Endothelial cell of umbilical vein (primary cell): ENCODE results near the gene PIM2. TPM values are rescaled to one million over a fixed set of nuclear protein-coding genes. Genes with fewer than 3 reads are reported as not detected.

ENCODE experiments used
- BruUV-seq: library from RNA; stranded (reverse); fragments of 400-500 nt; replicated peaks from 2 replicates; lab custom pipeline; 2021; lab: Mats Ljungman, UMichigan
- CTCF ChIA-PET: fragments of 300-600, 350-600 bp; sonication (Branson Sonifier 250); formaldehyde crosslinking; loops from one replicate; lab custom pipeline; 2021; ENCODE audit warnings: antibody characterized with exemption, inconsistent platforms; lab: Charles Lee
- POLR2A ChIA-PET: fragments of 300-600, 350-600 bp; sonication (Branson Sonifier 250); formaldehyde crosslinking; loops from one replicate; lab custom pipeline; 2021; ENCODE audit warnings: antibody characterized with exemption, inconsistent platforms; lab: Charles Lee
- DNase-seq: peaks from one replicate; pipeline ENCODE4 v3.0.0-alpha.2; 2011; ENCODE audit warnings: low read depth, low spot score
- FAIRE-seq: peaks from 2 replicates; lab custom pipeline; 2011; peaks lifted over from hg19 to GRCh38; lab: Jason Lieb, UNC
- H2AFZ ChIP-seq: 2 replicates; pipeline ENCODE4 v1.6.0; 2012; ENCODE audit warnings: low read depth, low read length, control low read depth, inconsistent platforms
- H3K27ac ChIP-seq: 2 replicates; pipeline ENCODE4 v1.5.1; 2011; ENCODE audit warnings: low read depth, mild to moderate bottlenecking, control low read depth, low read length, moderate library complexity; ENCODE audit not compliant: insufficient read depth
- H3K27me3 ChIP-seq, 2 experiments: 2 replicates each; pipeline versions ENCODE4 v1.6.0 to v1.6.1; 2011; ENCODE audit warnings: low read length in 2 of 2, mixed read lengths in 1 of 2; ENCODE audit not compliant: control insufficient read depth in 2 of 2, insufficient read depth in 2 of 2
- H3K36me3 ChIP-seq, 2 experiments: 2 replicates in 1 of 2; 3 replicates in 1 of 2; pipeline ENCODE4 v1.5.1; 2011; ENCODE audit warnings: low read length in 2 of 2, mild to moderate bottlenecking in 1 of 2, moderate library complexity in 1 of 2; ENCODE audit not compliant: control insufficient read depth in 2 of 2, insufficient read depth in 2 of 2; ENCODE audit errors: extremely low read depth in 1 of 2
- H3K4me1 ChIP-seq: 3 replicates; pipeline ENCODE4 v1.5.1; 2011; ENCODE audit warnings: mild to moderate bottlenecking, low read length; ENCODE audit not compliant: control insufficient read depth, insufficient read depth; ENCODE audit errors: extremely low read depth
- H3K4me2 ChIP-seq: 2 replicates; pipeline ENCODE4 v1.6.1; 2011; ENCODE audit warnings: low read length, control low read depth, mixed read lengths; ENCODE audit not compliant: insufficient read depth
- H3K4me3 ChIP-seq, 3 experiments: fragments of 200-600 bp in 1 of 3; sonication (generic), shearing (Covaris generic) in 1 of 3; replicated peaks in 1 of 3; 2 replicates each; pipeline ENCODE4 v1.5.1; 2011 to 2016; ENCODE audit warnings: control low read depth in 3 of 3, low read length in 3 of 3, mild to moderate bottlenecking in 2 of 3, inconsistent platforms in 1 of 3, low read depth in 1 of 3, moderate library complexity in 1 of 3; ENCODE audit not compliant: insufficient read depth in 1 of 3
- H3K79me2 ChIP-seq: 2 replicates; pipeline ENCODE4 v1.6.0; 2012; ENCODE audit warnings: low read length, inconsistent platforms; ENCODE audit not compliant: control insufficient read depth, insufficient read depth
- H3K9ac ChIP-seq: replicated peaks from 2 replicates; pipeline ENCODE3; 2011; ENCODE audit warnings: low read length, control low read depth; ENCODE audit not compliant: insufficient read depth; ENCODE audit errors: extremely low read depth
- H3K9me1 ChIP-seq: replicated peaks from 3 replicates; pipeline ENCODE4 v1.6.0; 2011; ENCODE audit warnings: mild to moderate bottlenecking, low read length; ENCODE audit not compliant: control insufficient read depth, insufficient read depth; ENCODE audit errors: extremely low read depth
- H3K9me3 ChIP-seq: replicated peaks from 2 replicates; pipeline ENCODE4 v1.5.1; 2012; ENCODE audit warnings: low read length, inconsistent platforms; ENCODE audit not compliant: control insufficient read depth, insufficient read depth
- H4K20me1 ChIP-seq: replicated peaks from 2 replicates; pipeline ENCODE3; 2011; ENCODE audit warnings: mild to moderate bottlenecking, low read length; ENCODE audit not compliant: control insufficient read depth, insufficient read depth; ENCODE audit errors: extremely low read depth
- EZH2 ChIP-seq: IDR thresholded peaks from 2 replicates; pipeline ENCODE4 v1.6.1; 2012; ENCODE audit warnings: borderline replicate concordance, low read depth, mild to moderate bottlenecking, moderate library complexity, low read length, inconsistent platforms; ENCODE audit not compliant: severe bottlenecking
- FOS ChIP-seq: IDR thresholded peaks from 2 replicates; pipeline ENCODE4 v1.6.1; 2011; ENCODE audit warnings: mild to moderate bottlenecking, low read length, moderate library complexity, borderline replicate concordance; ENCODE audit not compliant: insufficient read depth
- GATA2 ChIP-seq: IDR thresholded peaks from 2 replicates; pipeline ENCODE4 v1.7.0; 2011; ENCODE audit warnings: low read depth, mild to moderate bottlenecking, moderate library complexity, mixed read lengths, low read length; ENCODE audit not compliant: insufficient read length, insufficient read depth
- JUN ChIP-seq: IDR thresholded peaks from 2 replicates; pipeline ENCODE4 v1.6.1; 2011; ENCODE audit warnings: borderline replicate concordance, low read depth; ENCODE audit not compliant: insufficient read length, insufficient read depth
- MYC ChIP-seq: IDR thresholded peaks from one replicate; pipeline ENCODE4 v1.6.1; 2011; ENCODE audit warnings: mild to moderate bottlenecking, low read depth, low read length
- POLR2A ChIP-seq: IDR thresholded peaks from 2 replicates; pipeline ENCODE4 v1.6.1; 2012; ENCODE audit warnings: low read depth, mild to moderate bottlenecking, control low read depth, low read length
- POLR2AphosphoS5 ChIP-seq: IDR thresholded peaks from 2 replicates; pipeline ENCODE4 v1.6.1; 2012; ENCODE audit warnings: low read depth, mild to moderate bottlenecking, control low read depth, low read length, moderate library complexity; ENCODE audit not compliant: insufficient read depth
- dilution Hi-C: fragments of 300-500 bp; cut with MboI; formaldehyde crosslinking; loops from one replicate; pipeline ENCODE4 v1.15.0; 2019; ENCODE audit warnings: low sequenced_read_pairs; ENCODE audit not compliant: extremely low pct_ligation_motif_present
- intact Hi-C: fragments of 100-400 bp; cut with micrococcal nuclease; formaldehyde crosslinking; loops from one replicate; pipeline ENCODE4 v1.10.0; 2022
- polyA plus RNA-seq, 4 experiments: library from polyadenylated mRNA; depleted of rRNA in 3 of 4; stranded (reverse) in 3 of 4; unstranded in 1 of 4; fragments of >200 nt; gene quantifications; 2 replicates each; pipeline versions ENCODE4 v1.2.1 to v1.2.3, GENCODE V29; 2011 to 2012; ENCODE audit warnings: missing spikeins in 1 of 4
- total RNA-seq: library from RNA; stranded (reverse); gene quantifications from 2 replicates; pipeline ENCODE4 v1.2.3, GENCODE V29; 2021
- TF ChIP-seq, protein P1 (sequence below), 2 donors: IDR thresholded peaks; 1 replicate in 1 of 2; 2 replicates in 1 of 2; pipeline ENCODE4 v1.5.1; 2011; ENCODE audit warnings: low read length in 2 of 2, mild to moderate bottlenecking in 2 of 2, moderate library complexity in 2 of 2, control low read depth in 1 of 2, inconsistent platforms in 1 of 2, low read depth in 1 of 2; ENCODE audit not compliant: insufficient read depth in 1 of 2; ENCODE audit errors: extremely low read depth in 1 of 2
- TF ChIP-seq, protein P2 (sequence below): IDR thresholded peaks from 2 replicates; pipeline ENCODE4 v1.6.1; 2011; ENCODE audit not compliant: insufficient read depth, insufficient read length

The PIM2 gene
- total and polyA plus RNA-seq, 2 donors (not counting 3 experiments of a cell fraction or from before 2014, with no cell fraction given) = 7.4 to 7.5 TPM

DNA sequence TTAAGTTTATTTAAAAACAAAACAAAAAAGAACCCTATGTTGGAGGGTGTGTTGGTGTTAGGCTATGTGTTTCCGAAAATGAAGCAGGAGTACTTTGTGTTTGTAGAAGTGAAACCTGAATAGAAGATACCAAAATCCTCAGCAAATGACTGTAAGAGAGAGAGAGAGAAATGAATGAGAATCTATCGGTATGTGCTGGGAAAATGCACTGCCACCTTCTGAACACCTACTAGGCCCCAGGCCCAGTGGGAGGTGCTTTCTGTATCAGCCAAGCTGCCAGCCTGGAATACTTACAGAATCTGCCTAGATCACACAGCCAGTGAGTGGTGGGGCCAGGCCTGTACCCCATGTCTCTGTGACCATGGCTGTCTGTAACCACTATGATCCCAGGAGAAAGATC, 14.9 kb upstream of the PIM2 start:
- Histone ChIP-seq H3K79me2 (peaks cover 6% of the 10 kb centered on the region), H3K4me1 (no peaks in the 10 kb centered on the region), H3K27ac (no peak overlapping the region), H3K27me3 (no peaks in the 10 kb centered on the region), H3K9me3 (no peaks in the 10 kb centered on the region), H3K9ac (no peak overlapping the region), H3K4me3 (no peak overlapping the region), H3K9me1 (no peaks in the 10 kb centered on the region), H4K20me1 (no peaks in the 10 kb centered on the region), H3K36me3 (peaks cover 3 to 13% of the 10 kb centered on the region in 2 experiments), H3K4me2 (no peak overlapping the region), H2AFZ (no peak overlapping the region)
- no peak for DNase-seq
- TF ChIP-seq, protein P1, sequence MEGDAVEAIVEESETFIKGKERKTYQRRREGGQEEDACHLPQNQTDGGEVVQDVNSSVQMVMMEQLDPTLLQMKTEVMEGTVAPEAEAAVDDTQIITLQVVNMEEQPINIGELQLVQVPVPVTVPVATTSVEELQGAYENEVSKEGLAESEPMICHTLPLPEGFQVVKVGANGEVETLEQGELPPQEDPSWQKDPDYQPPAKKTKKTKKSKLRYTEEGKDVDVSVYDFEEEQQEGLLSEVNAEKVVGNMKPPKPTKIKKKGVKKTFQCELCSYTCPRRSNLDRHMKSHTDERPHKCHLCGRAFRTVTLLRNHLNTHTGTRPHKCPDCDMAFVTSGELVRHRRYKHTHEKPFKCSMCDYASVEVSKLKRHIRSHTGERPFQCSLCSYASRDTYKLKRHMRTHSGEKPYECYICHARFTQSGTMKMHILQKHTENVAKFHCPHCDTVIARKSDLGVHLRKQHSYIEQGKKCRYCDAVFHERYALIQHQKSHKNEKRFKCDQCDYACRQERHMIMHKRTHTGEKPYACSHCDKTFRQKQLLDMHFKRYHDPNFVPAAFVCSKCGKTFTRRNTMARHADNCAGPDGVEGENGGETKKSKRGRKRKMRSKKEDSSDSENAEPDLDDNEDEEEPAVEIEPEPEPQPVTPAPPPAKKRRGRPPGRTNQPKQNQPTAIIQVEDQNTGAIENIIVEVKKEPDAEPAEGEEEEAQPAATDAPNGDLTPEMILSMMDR (IDR thresholded peaks at IDR 0.05; ENCODE audit: extremely low read depth in 1 of 2, insufficient read depth in 1 of 2, low read depth in 1 of 2, low read length in 2 of 2) = no peak
- no peak for TF ChIP-seq MYC
- TF ChIP-seq, protein P2, sequence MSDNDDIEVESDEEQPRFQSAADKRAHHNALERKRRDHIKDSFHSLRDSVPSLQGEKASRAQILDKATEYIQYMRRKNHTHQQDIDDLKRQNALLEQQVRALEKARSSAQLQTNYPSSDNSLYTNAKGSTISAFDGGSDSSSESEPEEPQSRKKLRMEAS = no peak
- TF ChIP-seq POLR2A = no peak
- TF ChIP-seq JUN = no peak
- TF ChIP-seq EZH2 = no peak
- TF ChIP-seq POLR2AphosphoS5 = no peak
- TF ChIP-seq GATA2 = no peak
- TF ChIP-seq FOS = no peak
- ChIA-PET CTCF (no interaction called here), POLR2A (no interaction called here)
- no peak for FAIRE-seq
- no TSS peak for BruUV-seq
- dilution Hi-C loops = no loop called here
- intact Hi-C loops = no loop called here
